Cerebellar cortex (tissue), 1 donor: ENCODE measurements around the gene RPL23.
A peak's percentile ranks its signal among the peaks of the same experiment; 100 is the strongest.

ENCODE experiments used
- DNase-seq: peaks from one replicate; pipeline ENCODE4 v3.0.0-alpha.2; 2015; ENCODE audit warnings: low spot score

Gene RPL23

DNA sequence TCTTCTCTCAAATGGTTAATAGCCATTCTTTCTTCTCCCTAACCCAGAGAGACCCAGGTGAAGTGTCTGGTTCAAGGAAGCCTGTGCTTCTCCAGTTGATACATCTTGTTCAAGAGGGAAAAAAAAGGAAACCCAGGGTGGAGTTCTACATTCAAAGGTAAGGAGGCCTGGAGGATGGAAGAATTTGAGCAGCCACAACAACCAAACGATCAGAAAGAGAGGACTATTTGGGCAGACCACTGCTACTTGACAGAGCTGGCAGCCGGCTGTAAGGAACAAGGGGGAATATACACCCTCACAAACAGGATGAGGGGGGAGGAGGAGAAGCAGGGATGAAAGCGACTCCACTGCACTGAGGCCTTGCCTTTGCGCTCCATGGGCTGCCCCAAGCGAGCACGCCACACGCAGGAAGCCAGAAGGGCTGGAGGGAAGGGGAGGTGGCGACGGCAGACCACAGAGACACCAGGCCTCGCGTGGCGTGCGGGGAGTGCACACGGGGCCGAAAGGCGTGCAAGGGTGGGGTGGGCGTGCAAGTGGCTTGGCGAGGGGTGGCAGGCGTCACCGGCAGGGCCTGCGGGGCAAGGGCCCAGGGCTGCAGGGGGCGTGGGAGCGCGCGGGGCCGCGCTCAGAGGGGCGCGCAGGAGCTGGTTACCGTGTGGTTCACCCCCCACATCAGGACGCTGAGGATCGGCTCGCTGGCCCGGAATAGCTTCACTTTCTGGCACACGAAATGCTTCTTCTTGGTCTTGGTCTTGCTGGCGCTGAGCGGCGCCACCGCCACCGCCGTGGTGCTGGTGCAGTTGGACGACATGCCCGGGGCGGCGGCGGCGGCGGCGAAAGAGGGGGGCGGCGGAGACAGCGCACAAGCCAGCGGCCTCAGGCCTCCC, 54.7 kb downstream of the RPL23 start:
- DNase-seq, result peak; percentile 48
